OCI-LY7 (cell line): ENCODE results near the gene TXNL4A.

ENCODE experiments used
- CTCF ChIP-seq: fragments of 200-600 bp; sonication (generic); conservative IDR thresholded peaks from 2 replicates; pipeline ENCODE4 v1.5.1; 2014; ENCODE audit warnings: mild to moderate bottlenecking, antibody characterized with exemption, low read length, moderate library complexity, mixed read lengths
- EZH2phosphoT487 ChIP-seq: fragments of 200-600 bp; sonication (generic); IDR thresholded peaks from 2 replicates; pipeline ENCODE4 v1.6.1; 2018; ENCODE audit warnings: low read depth, borderline replicate concordance, mild to moderate bottlenecking, mixed run types, antibody characterized with exemption, low read length, moderate library complexity, mixed read lengths

GRCh38 chr18:80033181-80034067, 45.1 kb upstream of the TXNL4A start:
- TF ChIP-seq CTCF (no peak), EZH2phosphoT487 (no peak)
